ENCODE results near the gene COPS9.

GRCh38 chr2:240114233-240114632 lies 21.9 kb downstream of the COPS9 start:
- TF ChIP-seq, protein P1, sequence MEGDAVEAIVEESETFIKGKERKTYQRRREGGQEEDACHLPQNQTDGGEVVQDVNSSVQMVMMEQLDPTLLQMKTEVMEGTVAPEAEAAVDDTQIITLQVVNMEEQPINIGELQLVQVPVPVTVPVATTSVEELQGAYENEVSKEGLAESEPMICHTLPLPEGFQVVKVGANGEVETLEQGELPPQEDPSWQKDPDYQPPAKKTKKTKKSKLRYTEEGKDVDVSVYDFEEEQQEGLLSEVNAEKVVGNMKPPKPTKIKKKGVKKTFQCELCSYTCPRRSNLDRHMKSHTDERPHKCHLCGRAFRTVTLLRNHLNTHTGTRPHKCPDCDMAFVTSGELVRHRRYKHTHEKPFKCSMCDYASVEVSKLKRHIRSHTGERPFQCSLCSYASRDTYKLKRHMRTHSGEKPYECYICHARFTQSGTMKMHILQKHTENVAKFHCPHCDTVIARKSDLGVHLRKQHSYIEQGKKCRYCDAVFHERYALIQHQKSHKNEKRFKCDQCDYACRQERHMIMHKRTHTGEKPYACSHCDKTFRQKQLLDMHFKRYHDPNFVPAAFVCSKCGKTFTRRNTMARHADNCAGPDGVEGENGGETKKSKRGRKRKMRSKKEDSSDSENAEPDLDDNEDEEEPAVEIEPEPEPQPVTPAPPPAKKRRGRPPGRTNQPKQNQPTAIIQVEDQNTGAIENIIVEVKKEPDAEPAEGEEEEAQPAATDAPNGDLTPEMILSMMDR (IDR thresholded peaks at IDR 0.05), result no peak
- TF ChIP-seq POLR2AphosphoS5 (IDR thresholded peaks at IDR 0.05), result no peak
- TF ChIP-seq EP300 (IDR thresholded peaks at IDR 0.05), result no peak

Data from esophagus muscularis mucosa (tissue), 4 donors.